HepG2 (cell line): Measurements from ENCODE around the gene L3MBTL1. TPM values are rescaled to one million over a fixed set of nuclear protein-coding genes. Genes with fewer than 3 reads are reported as not detected.

ENCODE experiments used
- ATAC-seq: fragments of 200-7000 bp; cut with Tn5 transposase; 3 replicates; pipeline ENCODE4 v1.9.1; 2020; ENCODE audit warnings: mild to moderate bottlenecking, moderate library complexity
- BruUV-seq: library from RNA; stranded (reverse); fragments of 400-500 nt; replicated peaks from 2 replicates; lab custom pipeline; 2021; lab: Mats Ljungman, UMichigan
- CTCF ChIA-PET: fragments of 300-600 bp; formaldehyde crosslinking; extraction: SDS; loops from one replicate; lab custom pipeline; 2021; ENCODE audit warnings: low total read pairs, inconsistent platforms, low intra/inter-chr PET ratio; lab: Yijun Ruan, JAX
- POLR2A ChIA-PET: fragments of 350-600 bp; sonication (Branson Sonifier 250); formaldehyde crosslinking; loops from one replicate; lab custom pipeline; 2020; ENCODE audit warnings: antibody characterized with exemption, inconsistent platforms; lab: Yijun Ruan, JAX
- DNase-seq: peaks from one replicate; pipeline ENCODE4 v3.0.0-alpha.2; 2015; ENCODE audit warnings: low spot score
- FAIRE-seq: peaks from 3 replicates; lab custom pipeline; 2011; peaks lifted over from hg19 to GRCh38; lab: Jason Lieb, UNC
- H2AFZ ChIP-seq: one replicate; pipeline ENCODE4 v1.6.1; 2011; ENCODE audit warnings: low read length, inconsistent platforms
- H3K27ac ChIP-seq: fragments of 300-600 bp; 3 replicates; pipeline ENCODE4 v1.8.0; 2011; ENCODE audit warnings: mixed run types, mild to moderate bottlenecking, mixed read lengths, low read length, inconsistent platforms; ENCODE audit not compliant: insufficient read depth; ENCODE audit errors: extremely low read length
- H3K27me3 ChIP-seq, 2 experiments: fragments of 200-600 bp in 1 of 2; 2 replicates in 1 of 2; 3 replicates in 1 of 2; pipeline versions ENCODE4 v1.6.0 to v1.8.0; 2011; ENCODE audit warnings: low read length in 2 of 2, mild to moderate bottlenecking in 2 of 2, moderate library complexity in 2 of 2, inconsistent platforms in 1 of 2; ENCODE audit not compliant: insufficient read depth in 2 of 2, control insufficient read depth in 1 of 2
- H3K36me3 ChIP-seq, 2 experiments: fragments of 200-600 bp in 1 of 2; replicated peaks in 1 of 2; 2 replicates in 1 of 2; 3 replicates in 1 of 2; pipeline versions ENCODE4 v1.5.1 to v1.8.0; 2011; ENCODE audit warnings: low read length in 2 of 2, inconsistent platforms in 1 of 2; ENCODE audit not compliant: insufficient read depth in 2 of 2, control insufficient read depth in 1 of 2
- H3K4me1 ChIP-seq: 2 replicates; pipeline ENCODE4 v1.5.1; 2012; ENCODE audit warnings: low read length, inconsistent platforms; ENCODE audit not compliant: insufficient read depth
- H3K4me2 ChIP-seq: 2 replicates; pipeline ENCODE4 v1.6.0; 2011; ENCODE audit warnings: low read depth, low read length, inconsistent platforms
- H3K4me3 ChIP-seq, 3 experiments: fragments of 200-600 bp in 1 of 3; sonication (generic), shearing (Covaris generic) in 1 of 3; replicated peaks in 1 of 3; 2 replicates each; pipeline ENCODE4 v1.5.1; 2011 to 2016; ENCODE audit warnings: low read length in 3 of 3, inconsistent platforms in 2 of 3, low read depth in 2 of 3, mild to moderate bottlenecking in 2 of 3, control low read depth in 1 of 3, mixed read lengths in 1 of 3; ENCODE audit not compliant: insufficient read depth in 1 of 3
- H3K79me2 ChIP-seq: one replicate; pipeline ENCODE4 v1.6.1; 2011; ENCODE audit warnings: low read length, inconsistent platforms; ENCODE audit not compliant: insufficient read depth
- H3K9ac ChIP-seq: 2 replicates; pipeline ENCODE4 v1.6.0; 2011; ENCODE audit warnings: mild to moderate bottlenecking, low read depth, low read length, inconsistent platforms; ENCODE audit not compliant: insufficient read depth
- H3K9me3 ChIP-seq: 2 replicates; pipeline ENCODE4 v1.5.1; 2012; ENCODE audit warnings: mild to moderate bottlenecking, low read length
- H4K20me1 ChIP-seq: 2 replicates; pipeline ENCODE4 v1.6.0; 2011; ENCODE audit warnings: inconsistent platforms, mild to moderate bottlenecking, low read length, moderate library complexity; ENCODE audit not compliant: insufficient read depth
- CBX2 ChIP-seq, 2 experiments: fragments of 200-600 bp in 1 of 2; sonication (generic); formaldehyde crosslinking in 1 of 2; IDR thresholded peaks; 2 replicates each; pipeline versions ENCODE4 v1.7.0 to v1.8.1; 2018 to 2022; ENCODE audit warnings: low read depth in 2 of 2, low read length in 1 of 2, mild to moderate bottlenecking in 1 of 2, missing genetic modification reagents in 1 of 2
- CCAR2 ChIP-seq: fragments of 200-400 bp; formaldehyde crosslinking; optimal IDR thresholded peaks from 2 replicates; pipeline ENCODE3; 2018; ENCODE audit warnings: low read depth, mild to moderate bottlenecking, low read length, moderate library complexity
- CCDC6 ChIP-seq: sonication (generic); formaldehyde crosslinking; IDR thresholded peaks from 2 replicates; pipeline ENCODE4 v1.8.1; 2022; ENCODE audit warnings: mild to moderate bottlenecking, missing genetic modification reagents, moderate library complexity
- CTCF ChIP-seq: sonication (generic); formaldehyde crosslinking; IDR thresholded peaks from 2 replicates; pipeline ENCODE4 v1.5.0; 2020; ENCODE audit warnings: mild to moderate bottlenecking, missing genetic modification reagents, moderate library complexity
- DDIT3 ChIP-seq: sonication (generic); formaldehyde crosslinking; IDR thresholded peaks from 2 replicates; pipeline ENCODE4 v1.4.0; 2020; ENCODE audit warnings: mild to moderate bottlenecking, missing genetic modification reagents
- ERF ChIP-seq: IDR thresholded peaks from 2 replicates; pipeline ENCODE4 v1.6.1; 2018; ENCODE audit warnings: missing biosample characterization, missing genetic modification reagents
- FOSL2 ChIP-seq: sonication (generic); formaldehyde crosslinking; IDR thresholded peaks from 2 replicates; pipeline ENCODE4 v1.4.0; 2020; ENCODE audit warnings: missing genetic modification reagents
- HNRNPH1 ChIP-seq: fragments of 200-400 bp; formaldehyde crosslinking; optimal IDR thresholded peaks from 2 replicates; pipeline ENCODE3; 2017; ENCODE audit warnings: mild to moderate bottlenecking, low read depth, low read length
- HOXA9 ChIP-seq: sonication (generic); formaldehyde crosslinking; IDR thresholded peaks from 2 replicates; pipeline ENCODE4 v1.8.1; 2022; ENCODE audit warnings: missing genetic modification reagents, mild to moderate bottlenecking, moderate library complexity, borderline replicate concordance
- MBNL3 ChIP-seq: fragments of 250-450 bp; sonication (Bioruptor Pico); conservative IDR thresholded peaks from 2 replicates; pipeline ENCODE4 v1.8.0; 2022; ENCODE audit warnings: mild to moderate bottlenecking, inconsistent platforms
- MTA3 ChIP-seq: sonication (generic); formaldehyde crosslinking; IDR thresholded peaks from 2 replicates; pipeline ENCODE4 v1.4.0; 2020; ENCODE audit warnings: missing genetic modification reagents
- SOX5 ChIP-seq: IDR thresholded peaks from 2 replicates; pipeline ENCODE4 v1.6.1; 2016; ENCODE audit warnings: borderline replicate concordance
- SRSF9 ChIP-seq: fragments of 200-400 bp; formaldehyde crosslinking; IDR thresholded peaks from 2 replicates; pipeline ENCODE4 v1.6.1; 2018; ENCODE audit warnings: borderline replicate concordance, mild to moderate bottlenecking, low read depth, low read length; ENCODE audit not compliant: insufficient read depth, poor library complexity, severe bottlenecking
- ZFP36L1 ChIP-seq: sonication (generic); formaldehyde crosslinking; IDR thresholded peaks from 2 replicates; pipeline ENCODE4 v1.8.0; 2022; ENCODE audit warnings: mild to moderate bottlenecking, missing genetic modification reagents, moderate library complexity
- ZFP91 ChIP-seq: sonication (generic); formaldehyde crosslinking; IDR thresholded peaks from 2 replicates; pipeline ENCODE4 v1.9.0; 2022; ENCODE audit warnings: missing genetic modification reagents, mild to moderate bottlenecking, borderline replicate concordance
- ZNF207 ChIP-seq: fragments of 450-650 bp; IDR thresholded peaks from 2 replicates; pipeline ENCODE4 v1.6.1; 2016; ENCODE audit warnings: antibody characterized with exemption, borderline replicate concordance
- ZNF768 ChIP-seq: sonication (generic); formaldehyde crosslinking; IDR thresholded peaks from 2 replicates; pipeline ENCODE4 v1.4.0; 2020; ENCODE audit warnings: missing genetic modification reagents
- WGBS: methylation state at CpG from one replicate; pipeline ENCODE4 v1.1.6; 2017; ENCODE audit warnings: low lambda C conversion rate; 5-methylcytosine and 5-hydroxymethylcytosine counted together
- in situ Hi-C: cut with HindIII; loops from 2 replicates; pipeline ENCODE4 v1.10.0; 2017; ENCODE audit warnings: low pct_unique_long_range_greater_than_20kb; ENCODE audit not compliant: extremely low pct_ligation_motif_present
- intact Hi-C: fragments of 100-400 bp; cut with micrococcal nuclease; formaldehyde crosslinking; loops from one replicate; pipeline ENCODE4 v1.10.0; 2022; ENCODE audit not compliant: unreplicated experiment
- polyA plus RNA-seq, 8 experiments: library from polyadenylated mRNA; depleted of rRNA in 3 of 8; stranded (reverse) in 7 of 8; unstranded in 1 of 8; fragments of >200 nt; fragmentation: Illumina TruSeq in 4 of 8; extraction: Trizol in 4 of 8; gene quantifications; 2 replicates each; pipeline versions ENCODE4 v1.2.1 to v1.2.3, GENCODE V29; 2011 to 2016; ENCODE audit warnings: low read depth in 4 of 8, missing spikeins in 1 of 8, mixed read lengths in 1 of 8; ENCODE audit not compliant: insufficient read depth in 1 of 8
- total RNA-seq, 5 experiments: library from RNA; depleted of rRNA; stranded (reverse); fragments of >200 nt; fragmentation: Illumina TruSeq; extraction: Trizol; gene quantifications; 2 replicates each; pipeline ENCODE4 v1.2.3, GENCODE V29; 2016; ENCODE audit warnings: low read depth in 1 of 5

L3MBTL1 gene
- total and polyA plus RNA-seq, 2 of the 13 experiments (the other 11 are each of a cell fraction or from before 2014, with no cell fraction given): 9.0 to 17.8 TPM

GRCh38 chr20:43534016-43534415 lies 26.5 kb downstream of the L3MBTL1 start (continued):
- TF ChIP-seq DDIT3 (CRISPR knock-in tag) (no peak), CTCF (0 out of 2 replicates have a peak, but pooled peaks have one; percentile 2), HNRNPH1 (no peak)

GRCh38 chr20:43534791-43535350 lies 27.4 kb downstream of the L3MBTL1 start:
- H3K79me2 ChIP-seq: no peaks in the 10 kb centered on the region
- ATAC-seq (no peak), DNase-seq (no peak), FAIRE-seq (peak; percentile 52)
- H3K27ac ChIP-seq: no peak overlapping the region
- peaks cover 0 to 4% of the 10 kb centered on the region in 2 experiments; a peak in 1 of 5 replicates for H3K36me3 ChIP-seq
- no peak overlapping the region for H3K4me3 ChIP-seq
- peaks cover 61% of the 10 kb centered on the region for H3K4me1 ChIP-seq
- H3K4me2 ChIP-seq: no peak overlapping the region; the same call in 1 of the 2 replicates
- H2AFZ ChIP-seq: no peak overlapping the region
- 72% methylated on average over 8 of the region's 8 CpGs for WGBS
- no TSS peak for BruUV-seq
- ChIA-PET POLR2A (interaction anchor here (1.0 to 12.5 kb wide), 5 partner anchors 21 to 78 kb away, joined by 3 to 224 read pairs (median 4); partner anchors contain the start of genes IFT52, SGK2 and SRSF6), CTCF (no interaction called here)
- intact Hi-C loops (no loop called here), in situ Hi-C loops (loop anchor here (5.0 kb wide), 1 partner anchor 157 kb away; no protein-coding TSS in a partner anchor)
- no peaks in the 10 kb centered on the region for H4K20me1 ChIP-seq
- no peaks in the 10 kb centered on the region for H3K9me3 ChIP-seq
- no peaks in the 10 kb centered on the region; a peak in 1 of 5 replicates for H3K27me3 ChIP-seq
- no peak overlapping the region for H3K9ac ChIP-seq
- TF ChIP-seq ZFP36L1 (CRISPR knock-in tag) (no peak), SRSF9 (no peak), CCAR2 (no peak), ZNF207 (no peak), CBX2 (IDR thresholded peaks at IDR 0.05; ENCODE audit: low read depth, low read length) (no peak), CBX2 (CRISPR knock-in tag; IDR thresholded peaks at IDR 0.05; ENCODE audit: low read depth) (no peak), FOSL2 (no peak), MBNL3 (CRISPR knock-in tag) (no peak), HOXA9 (CRISPR knock-in tag) (no peak), ERF (CRISPR knock-in tag) (no peak), ZFP91 (CRISPR knock-in tag) (peak; percentile 32; the same call in 1 of the 2 replicates), ZNF768 (no peak), MTA3 (CRISPR knock-in tag) (no peak), CCDC6 (CRISPR knock-in tag) (no peak), SOX5 (0 out of 2 replicates have a peak, but pooled peaks have one; percentile 13)
